ENCODE results near the gene CRBN.

CRBN gene

DNA sequence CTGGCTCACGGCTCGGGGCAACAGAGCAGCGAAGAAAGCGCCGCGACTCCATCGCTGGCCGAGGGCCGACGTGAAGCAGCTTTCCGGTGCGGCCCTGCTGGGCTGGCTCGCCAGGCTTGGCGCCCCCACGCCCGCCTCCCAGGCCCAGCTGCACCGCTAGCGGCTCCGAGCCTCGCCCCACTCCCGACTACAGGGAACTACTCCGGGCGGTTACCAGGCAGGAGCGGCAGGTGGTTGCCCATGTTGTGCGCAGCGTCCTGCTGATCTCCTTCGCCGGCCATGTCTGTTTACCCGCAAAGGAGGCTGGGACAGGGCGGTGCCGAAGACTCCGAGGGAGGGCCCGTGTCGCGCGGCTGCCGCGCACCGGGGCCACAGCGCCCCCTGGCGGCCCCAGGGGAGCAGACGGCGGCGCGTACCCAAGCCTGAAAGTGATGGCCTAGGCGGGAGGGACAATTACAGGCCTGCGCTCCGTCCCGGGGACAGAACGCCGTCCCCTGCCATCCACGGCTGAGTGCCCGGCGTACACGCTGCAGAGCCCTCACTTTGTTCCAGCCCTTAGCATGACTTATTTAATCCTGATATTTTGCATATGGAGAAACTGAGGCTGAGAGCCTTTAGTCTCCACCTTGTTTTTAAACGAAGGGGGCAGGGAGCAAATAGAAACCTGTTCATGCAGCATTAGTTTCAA is at the start of gene CRBN:
Gene CRBN, minus strand, starts transcription at position 285 of the 688 bp plus-strand sequence. Its CDS starts 4 bp downstream, at position 281.
- H3K4me3 ChIP-seq (ENCODE audit: low read depth, low read length): peak within 1 kb of the TSS; percentile 66
- peak; percentile 90 for DNase-seq (ENCODE audit: low read depth)
- TF ChIP-seq, protein P1, sequence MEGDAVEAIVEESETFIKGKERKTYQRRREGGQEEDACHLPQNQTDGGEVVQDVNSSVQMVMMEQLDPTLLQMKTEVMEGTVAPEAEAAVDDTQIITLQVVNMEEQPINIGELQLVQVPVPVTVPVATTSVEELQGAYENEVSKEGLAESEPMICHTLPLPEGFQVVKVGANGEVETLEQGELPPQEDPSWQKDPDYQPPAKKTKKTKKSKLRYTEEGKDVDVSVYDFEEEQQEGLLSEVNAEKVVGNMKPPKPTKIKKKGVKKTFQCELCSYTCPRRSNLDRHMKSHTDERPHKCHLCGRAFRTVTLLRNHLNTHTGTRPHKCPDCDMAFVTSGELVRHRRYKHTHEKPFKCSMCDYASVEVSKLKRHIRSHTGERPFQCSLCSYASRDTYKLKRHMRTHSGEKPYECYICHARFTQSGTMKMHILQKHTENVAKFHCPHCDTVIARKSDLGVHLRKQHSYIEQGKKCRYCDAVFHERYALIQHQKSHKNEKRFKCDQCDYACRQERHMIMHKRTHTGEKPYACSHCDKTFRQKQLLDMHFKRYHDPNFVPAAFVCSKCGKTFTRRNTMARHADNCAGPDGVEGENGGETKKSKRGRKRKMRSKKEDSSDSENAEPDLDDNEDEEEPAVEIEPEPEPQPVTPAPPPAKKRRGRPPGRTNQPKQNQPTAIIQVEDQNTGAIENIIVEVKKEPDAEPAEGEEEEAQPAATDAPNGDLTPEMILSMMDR (IDR thresholded peaks at IDR 0.05; ENCODE audit: insufficient read depth, low read depth, low read length, missing control alignments): peak; percentile 98

DNA sequence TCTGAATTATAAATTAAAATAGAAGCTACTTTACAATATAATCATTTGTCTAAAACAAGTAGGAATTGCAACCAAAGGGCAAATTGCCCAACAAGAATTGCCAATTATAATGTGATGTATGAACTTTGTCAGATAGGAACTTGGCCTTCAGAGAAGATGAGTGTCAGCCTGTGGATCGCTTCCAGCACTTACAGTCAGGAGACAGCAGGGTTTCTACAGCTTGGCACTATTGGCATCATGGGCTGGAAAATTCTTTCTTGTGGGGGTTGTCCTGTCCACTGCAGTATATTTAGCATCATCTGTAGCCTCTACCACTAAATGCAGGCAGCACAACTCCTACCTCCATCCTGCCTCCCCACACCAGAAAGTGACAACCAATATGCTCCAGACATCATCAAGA is 48.1 kb upstream of the CRBN start:
- no peak for DNase-seq (ENCODE audit: low read depth)
- no peak overlapping the region for H3K4me3 ChIP-seq (ENCODE audit: low read depth, low read length)
- TF ChIP-seq, protein P1 (IDR thresholded peaks at IDR 0.05; ENCODE audit: insufficient read depth, low read depth, low read length, missing control alignments): no peak

DNA sequence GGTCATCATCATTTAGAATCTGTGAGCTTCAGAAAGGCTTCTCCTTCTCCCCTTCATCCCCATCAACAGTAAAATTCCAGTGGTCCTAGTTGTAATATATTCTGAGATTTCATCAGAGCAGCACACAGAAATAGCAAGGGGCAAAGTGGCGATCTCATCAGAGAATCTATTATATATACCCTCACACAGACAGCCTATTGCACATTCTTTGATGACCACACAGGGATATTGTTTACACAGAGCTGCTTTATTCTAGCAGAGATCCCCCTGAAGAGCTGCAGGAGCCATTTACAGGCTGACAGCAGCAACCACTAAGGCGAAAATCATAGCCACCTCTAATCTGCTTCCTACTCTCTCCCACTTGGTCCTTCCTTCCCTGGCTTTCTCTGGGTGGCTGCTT is 42.0 kb upstream of the CRBN start:
- DNase-seq (ENCODE audit: low read depth): no peak
- H3K4me3 ChIP-seq (ENCODE audit: low read depth, low read length): no peak overlapping the region
- TF ChIP-seq, protein P1 (IDR thresholded peaks at IDR 0.05; ENCODE audit: insufficient read depth, low read depth, low read length, missing control alignments): no peak

DNA sequence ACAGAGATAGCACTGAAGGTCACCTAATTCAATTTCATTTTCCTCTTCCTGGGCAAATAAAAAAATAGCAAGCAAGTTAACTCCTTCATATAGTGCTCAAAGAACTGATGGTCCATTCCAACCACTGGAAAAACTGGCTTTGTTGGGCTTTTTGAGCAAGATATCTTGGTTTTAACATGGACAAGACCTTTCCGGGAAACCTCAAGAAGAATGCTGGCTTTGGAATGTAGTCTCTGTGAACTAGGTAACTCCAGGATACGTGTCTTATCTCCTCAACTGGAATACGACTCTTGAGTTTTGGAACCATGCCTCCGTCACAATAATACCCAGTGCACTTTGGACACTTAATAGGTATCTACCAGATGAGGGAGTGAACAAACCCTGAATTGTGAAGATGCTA is 36.9 kb upstream of the CRBN start:
- H3K4me3 ChIP-seq (ENCODE audit: low read depth, low read length): no peak overlapping the region
- TF ChIP-seq, protein P1 (IDR thresholded peaks at IDR 0.05; ENCODE audit: insufficient read depth, low read depth, low read length, missing control alignments): no peak
- no peak for DNase-seq (ENCODE audit: low read depth)

DNA sequence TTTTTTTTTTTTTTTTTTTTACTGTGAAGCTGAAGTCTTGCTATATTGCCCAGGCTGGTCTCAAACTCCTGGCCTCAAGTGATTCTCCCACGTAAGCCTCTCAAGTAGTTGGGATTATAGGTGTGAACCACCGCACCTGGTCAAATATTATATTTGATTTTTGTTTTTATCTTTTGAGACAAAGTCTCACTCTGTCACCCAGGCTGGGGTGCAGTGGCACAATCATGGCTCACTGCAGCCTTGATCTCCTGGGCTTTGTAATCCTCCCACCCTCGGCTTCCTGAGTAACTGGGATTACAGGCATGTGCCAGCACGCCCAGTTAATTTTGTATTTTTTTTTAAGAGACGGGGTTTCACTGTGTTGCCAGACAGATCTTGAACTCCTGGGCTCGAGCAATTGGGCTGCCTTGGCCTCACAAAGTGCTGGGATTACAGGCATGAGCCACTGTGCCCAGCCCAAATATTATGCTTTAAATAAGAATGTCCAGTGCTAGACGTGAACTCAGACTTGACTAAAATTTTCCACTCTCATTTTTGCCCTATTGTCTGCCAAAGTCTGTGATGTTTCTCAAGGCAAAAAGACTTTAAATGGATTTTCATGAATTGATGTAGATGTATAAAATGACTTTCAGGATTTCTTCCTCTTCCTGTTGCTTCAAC is 33.4 kb upstream of the CRBN start:
- no peak overlapping the region for H3K4me3 ChIP-seq (ENCODE audit: low read depth, low read length)
- no peak for DNase-seq (ENCODE audit: low read depth)
- TF ChIP-seq, protein P1 (IDR thresholded peaks at IDR 0.05; ENCODE audit: insufficient read depth, low read depth, low read length, missing control alignments): no peak

DNA sequence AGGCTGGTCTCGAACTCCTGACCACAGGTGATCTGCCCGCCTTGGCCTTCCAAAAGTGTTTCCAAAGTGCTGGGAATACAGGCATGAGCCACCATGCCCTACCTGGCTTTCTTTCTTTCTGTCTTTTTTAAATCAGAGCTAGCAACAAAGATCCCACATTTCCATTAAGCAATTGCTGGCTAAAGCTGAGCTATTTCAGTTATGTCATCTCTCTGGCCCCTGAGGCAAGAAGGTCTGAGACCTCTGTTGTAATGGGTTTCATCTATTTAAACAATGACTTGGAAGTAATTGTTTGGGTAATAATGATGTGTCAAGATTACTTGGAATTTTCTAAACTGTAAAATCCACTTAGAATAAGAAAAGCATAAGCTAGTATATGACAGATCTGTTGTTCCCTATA is 30.2 kb upstream of the CRBN start:
- TF ChIP-seq, protein P1 (IDR thresholded peaks at IDR 0.05; ENCODE audit: insufficient read depth, low read depth, low read length, missing control alignments): no peak
- DNase-seq (ENCODE audit: low read depth): no peak
- no peak overlapping the region for H3K4me3 ChIP-seq (ENCODE audit: low read depth, low read length)

All from GM12865 (cell line).